ENCODE data around the gene TNFSF18.

The TNFSF18 gene, protein sequence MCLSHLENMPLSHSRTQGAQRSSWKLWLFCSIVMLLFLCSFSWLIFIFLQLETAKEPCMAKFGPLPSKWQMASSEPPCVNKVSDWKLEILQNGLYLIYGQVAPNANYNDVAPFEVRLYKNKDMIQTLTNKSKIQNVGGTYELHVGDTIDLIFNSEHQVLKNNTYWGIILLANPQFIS

DNA sequence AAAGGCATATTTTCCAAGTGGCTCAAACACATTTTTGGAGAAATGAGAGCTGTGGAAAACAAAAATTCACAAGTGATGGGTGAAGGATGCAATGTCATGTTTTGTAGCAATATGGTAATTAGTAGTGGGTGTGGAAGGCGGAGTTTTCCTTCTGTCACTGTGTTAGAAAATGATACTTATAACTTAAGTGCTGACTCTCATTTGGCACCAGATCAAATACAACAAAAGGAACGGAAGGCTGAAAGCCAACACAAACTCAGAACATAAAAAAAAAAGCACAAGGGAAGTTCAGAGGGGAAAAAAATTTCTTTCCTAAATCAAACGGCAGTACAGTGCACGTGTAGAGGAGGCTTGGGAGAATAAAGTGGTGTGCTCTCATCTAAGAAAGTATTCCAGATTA lies at the start of gene TNFSF18:
TNFSF18 (minus strand) TSS at position 77 of the 400 bp plus-strand sequence; CDS start at position 32, 45 bp downstream.
- TF ChIP-seq, protein P1, sequence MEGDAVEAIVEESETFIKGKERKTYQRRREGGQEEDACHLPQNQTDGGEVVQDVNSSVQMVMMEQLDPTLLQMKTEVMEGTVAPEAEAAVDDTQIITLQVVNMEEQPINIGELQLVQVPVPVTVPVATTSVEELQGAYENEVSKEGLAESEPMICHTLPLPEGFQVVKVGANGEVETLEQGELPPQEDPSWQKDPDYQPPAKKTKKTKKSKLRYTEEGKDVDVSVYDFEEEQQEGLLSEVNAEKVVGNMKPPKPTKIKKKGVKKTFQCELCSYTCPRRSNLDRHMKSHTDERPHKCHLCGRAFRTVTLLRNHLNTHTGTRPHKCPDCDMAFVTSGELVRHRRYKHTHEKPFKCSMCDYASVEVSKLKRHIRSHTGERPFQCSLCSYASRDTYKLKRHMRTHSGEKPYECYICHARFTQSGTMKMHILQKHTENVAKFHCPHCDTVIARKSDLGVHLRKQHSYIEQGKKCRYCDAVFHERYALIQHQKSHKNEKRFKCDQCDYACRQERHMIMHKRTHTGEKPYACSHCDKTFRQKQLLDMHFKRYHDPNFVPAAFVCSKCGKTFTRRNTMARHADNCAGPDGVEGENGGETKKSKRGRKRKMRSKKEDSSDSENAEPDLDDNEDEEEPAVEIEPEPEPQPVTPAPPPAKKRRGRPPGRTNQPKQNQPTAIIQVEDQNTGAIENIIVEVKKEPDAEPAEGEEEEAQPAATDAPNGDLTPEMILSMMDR (IDR thresholded peaks at IDR 0.05; ENCODE audit: low read depth, low read length): no peak
- no peak for DNase-seq (ENCODE audit: extremely low read depth, low read depth)

DNA sequence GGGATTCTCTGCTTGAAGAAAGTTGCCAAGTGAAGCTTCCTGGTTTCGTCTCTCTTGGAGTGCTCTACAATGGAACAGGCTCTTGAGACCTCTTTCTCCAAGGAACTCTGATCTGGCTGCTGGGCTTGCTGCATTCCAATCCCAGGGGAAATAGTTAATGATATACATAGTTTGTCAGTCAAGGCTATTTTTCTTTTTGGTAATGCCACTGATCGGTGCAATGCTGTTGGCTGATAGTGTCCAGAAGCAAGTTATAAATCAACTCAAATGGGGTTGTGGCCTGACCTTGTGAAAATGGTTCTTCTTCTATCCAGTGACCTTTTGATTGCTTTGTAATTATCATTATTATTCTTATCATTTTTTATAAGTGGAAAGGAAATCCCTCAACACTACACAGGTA lies 48.4 kb upstream of the TNFSF18 start:
- TF ChIP-seq, protein P1 (IDR thresholded peaks at IDR 0.05; ENCODE audit: low read depth, low read length): no peak
- DNase-seq (ENCODE audit: extremely low read depth, low read depth): no peak

DNA sequence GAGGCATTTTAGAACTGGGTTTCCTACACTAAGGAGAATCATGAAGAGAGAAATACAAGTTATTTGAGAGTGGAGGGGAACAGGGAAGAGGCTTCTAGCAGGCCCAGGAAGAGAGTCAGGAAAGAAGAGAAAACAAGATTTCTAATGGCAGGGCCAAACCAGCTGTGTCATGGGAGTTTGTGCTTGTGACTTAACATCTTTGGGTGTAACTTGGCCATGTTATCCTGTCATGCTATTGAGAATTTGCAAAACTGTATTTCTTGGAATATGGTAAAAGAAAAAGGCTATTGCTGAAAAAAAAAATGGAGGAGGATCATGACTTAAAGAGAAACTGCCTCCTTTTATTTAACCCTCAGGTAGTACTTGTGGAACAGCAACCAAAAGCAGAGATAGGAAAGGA lies 47.4 kb upstream of the TNFSF18 start:
- no peak for DNase-seq (ENCODE audit: extremely low read depth, low read depth)
- TF ChIP-seq, protein P1 (IDR thresholded peaks at IDR 0.05; ENCODE audit: low read depth, low read length): no peak

DNA sequence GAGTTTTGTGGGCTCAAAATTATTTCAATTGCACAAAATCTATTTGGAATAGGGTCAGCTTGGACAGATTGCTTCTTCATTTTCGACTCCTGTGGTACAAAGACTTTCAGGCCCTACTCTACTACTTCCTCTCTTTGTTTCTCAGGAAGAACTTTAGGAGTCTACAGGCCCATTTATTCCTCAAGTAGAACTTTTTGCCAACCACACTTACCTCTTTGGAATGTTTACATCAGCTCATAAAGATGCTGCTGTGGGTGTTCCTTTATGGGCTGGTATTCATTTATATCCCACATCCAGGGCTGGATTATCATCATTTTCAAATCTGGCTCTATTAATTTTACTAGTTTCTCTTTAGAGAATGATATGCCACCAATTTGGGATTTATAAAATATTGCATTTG lies 46.3 kb upstream of the TNFSF18 start:
- TF ChIP-seq, protein P1 (IDR thresholded peaks at IDR 0.05; ENCODE audit: low read depth, low read length): no peak
- DNase-seq (ENCODE audit: extremely low read depth, low read depth): no peak

DNA sequence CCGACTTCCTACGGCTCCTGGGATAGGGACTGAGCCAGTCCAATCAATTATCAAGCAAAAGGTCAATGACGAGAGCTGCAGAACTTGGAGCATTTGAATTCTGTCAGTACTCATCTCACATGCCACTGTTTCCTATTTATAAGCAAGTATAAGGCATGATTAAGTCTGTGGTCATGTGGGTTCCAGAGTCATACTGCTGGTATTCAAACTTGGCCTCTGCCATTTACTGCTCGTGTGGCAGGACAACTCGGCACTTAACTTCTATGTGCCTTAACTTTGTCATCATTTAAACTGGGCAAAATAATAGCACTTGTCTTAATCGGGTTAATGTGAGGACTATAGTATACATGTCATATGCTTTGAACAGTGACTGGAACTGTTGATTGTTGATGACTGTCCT lies 44.9 kb upstream of the TNFSF18 start:
- peak; percentile 11 for DNase-seq (ENCODE audit: extremely low read depth, low read depth)

DNA sequence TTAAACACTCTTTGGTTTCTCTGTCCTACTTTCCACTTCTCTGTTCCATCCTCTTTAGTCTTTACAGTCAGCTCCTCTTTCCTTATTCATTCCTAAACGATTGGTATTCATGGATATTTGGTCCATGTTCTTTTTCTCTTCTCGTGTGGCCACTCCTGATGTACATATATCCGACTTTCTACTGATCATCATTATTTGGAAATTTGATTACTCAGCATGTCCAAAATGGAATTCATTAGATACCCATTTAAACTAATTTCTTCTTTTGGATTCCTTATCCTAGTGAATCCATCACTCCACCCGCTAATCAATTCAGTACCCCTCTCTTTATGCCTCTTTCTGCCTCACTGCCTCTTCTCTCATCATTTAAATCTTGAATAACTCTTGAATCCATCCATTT lies 43.8 kb upstream of the TNFSF18 start:
- DNase-seq (ENCODE audit: extremely low read depth, low read depth): no peak
- TF ChIP-seq, protein P1 (IDR thresholded peaks at IDR 0.05; ENCODE audit: low read depth, low read length): no peak

More for the DNA sequence above, 44.9 kb upstream of the TNFSF18 start:
- TF ChIP-seq, protein P1 (IDR thresholded peaks at IDR 0.05; ENCODE audit: low read depth, low read length): no peak

DNA sequence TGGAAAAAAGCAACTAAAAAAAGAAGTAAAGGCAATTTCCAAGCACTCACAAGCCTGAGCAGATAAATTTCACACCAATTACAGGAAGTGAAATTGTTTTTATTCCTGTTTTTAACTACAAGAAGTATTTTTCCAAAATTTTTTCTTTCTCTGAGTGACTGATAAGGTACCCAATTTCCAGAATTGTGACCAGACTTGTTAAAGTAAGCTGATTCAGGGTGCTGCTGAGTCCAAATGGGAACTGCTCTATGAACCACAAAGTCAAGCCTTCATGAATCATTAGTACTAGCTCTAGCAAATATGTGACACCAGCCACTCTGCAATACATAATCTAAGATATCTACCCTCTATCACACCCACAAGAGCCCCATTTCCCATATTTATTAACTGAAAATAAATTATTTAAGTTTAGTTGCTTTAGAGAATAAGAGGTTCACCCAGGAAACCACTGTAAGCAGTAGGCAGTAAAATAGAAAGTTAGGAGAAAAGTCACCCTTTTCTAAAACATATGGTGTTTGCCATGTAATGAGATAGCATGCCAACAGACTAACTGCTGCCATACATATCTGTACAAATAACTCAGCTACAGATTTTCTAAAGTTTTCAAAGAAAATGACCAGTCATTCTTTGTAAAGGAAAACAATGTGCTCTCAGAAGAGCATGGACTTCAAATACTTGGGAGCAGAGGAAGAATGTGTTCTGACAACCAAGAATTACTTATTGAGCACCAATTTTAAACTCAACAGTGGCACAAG lies 43.1 kb upstream of the TNFSF18 start:
- TF ChIP-seq, protein P1 (IDR thresholded peaks at IDR 0.05; ENCODE audit: low read depth, low read length): no peak
- no peak for DNase-seq (ENCODE audit: extremely low read depth, low read depth)
